K562 (cell line): ENCODE measurements around the gene FEM1B. TPM values are rescaled to one million over a fixed set of nuclear protein-coding genes. Genes with fewer than 3 reads are reported as not detected.

ENCODE experiments used
- ATAC-seq: fragments of 200-7000 bp; cut with Tn5 transposase; 3 replicates; pipeline ENCODE4 v1.9.1; 2020; ENCODE audit warnings: moderate library complexity
- BruUV-seq: library from RNA; stranded (reverse); fragments of 400-500 nt; replicated peaks from 2 replicates; lab custom pipeline; 2021; lab: Mats Ljungman, UMichigan
- CTCF ChIA-PET: fragments of 300-600 bp; formaldehyde crosslinking; extraction: SDS; loops from one replicate; lab custom pipeline; 2021; ENCODE audit warnings: low intra/inter-chr PET ratio; lab: Yijun Ruan, JAX
- POLR2A ChIA-PET: fragments of 300-600, 350-650 bp; sonication (Branson Sonifier 250); formaldehyde crosslinking; extraction: SDS; loops from one replicate; lab custom pipeline; 2021; ENCODE audit warnings: antibody characterized with exemption, inconsistent platforms; lab: Yijun Ruan, JAX
- DNase-seq, 4 experiments: peaks; one replicate each; pipeline versions ENCODE4 v3.0.0 to v3.0.0-alpha.2; 2011 to 2018; ENCODE audit warnings: low spot score in 3 of 4, mixed read lengths in 3 of 4; ENCODE audit errors: extremely low read depth in 1 of 4
- FAIRE-seq: peaks from 2 replicates; lab custom pipeline; 2011; peaks lifted over from hg19 to GRCh38; lab: Jason Lieb, UNC
- H2AFZ ChIP-seq: 2 replicates; pipeline ENCODE4 v1.6.0; 2011; ENCODE audit warnings: low read depth, low read length, control low read depth, inconsistent platforms
- H3K27ac ChIP-seq: fragments of 200-600 bp; 3 replicates; pipeline ENCODE4 v1.8.0; 2011; ENCODE audit warnings: low read depth, mild to moderate bottlenecking, control low read depth, inconsistent platforms, low read length, moderate library complexity, mixed read lengths; ENCODE audit errors: extremely low read depth
- H3K27me3 ChIP-seq, 2 experiments: fragments of 300-600 bp in 1 of 2; 2 replicates in 1 of 2; 3 replicates in 1 of 2; pipeline versions ENCODE4 v1.6.0 to v1.8.0; 2011; ENCODE audit warnings: inconsistent platforms in 2 of 2, low read length in 2 of 2, mild to moderate bottlenecking in 1 of 2, mixed read lengths in 1 of 2, moderate library complexity in 1 of 2; ENCODE audit not compliant: control insufficient read depth in 2 of 2, insufficient read depth in 2 of 2
- H3K36me3 ChIP-seq: fragments of 300-600 bp; 3 replicates; pipeline ENCODE4 v1.8.0; 2011; ENCODE audit warnings: mild to moderate bottlenecking, low read length, inconsistent platforms; ENCODE audit not compliant: control insufficient read depth, insufficient read depth
- H3K4me1 ChIP-seq, 2 experiments: fragments of 200-600 bp in 1 of 2; replicated peaks in 1 of 2; 2 replicates in 1 of 2; 3 replicates in 1 of 2; pipeline versions ENCODE4 v1.5.1 to v1.8.0; 2011; ENCODE audit warnings: inconsistent platforms in 2 of 2, low read length in 2 of 2, mild to moderate bottlenecking in 1 of 2, mixed read lengths in 1 of 2, moderate library complexity in 1 of 2; ENCODE audit not compliant: control insufficient read depth in 2 of 2, insufficient read depth in 2 of 2
- H3K4me2 ChIP-seq: 2 replicates; pipeline ENCODE4 v1.6.1; 2011; ENCODE audit warnings: low read length, control low read depth, inconsistent platforms, mixed read lengths; ENCODE audit not compliant: insufficient read depth
- H3K4me3 ChIP-seq: fragments of 200-600 bp; sonication (generic), shearing (Covaris generic); 2 replicates; pipeline ENCODE4 v1.5.1; 2016; ENCODE audit warnings: control low read depth, inconsistent platforms
- H3K79me2 ChIP-seq: fragments of 200-600 bp; 3 replicates; pipeline ENCODE4 v1.8.0; 2011; ENCODE audit warnings: low read length, inconsistent platforms; ENCODE audit not compliant: control insufficient read depth, insufficient read depth
- H3K9ac ChIP-seq, 2 experiments: 2 replicates each; pipeline versions ENCODE4 v1.6.0 to v1.6.1; 2011; ENCODE audit warnings: low read depth in 2 of 2, low read length in 2 of 2, control low read depth in 1 of 2, inconsistent platforms in 1 of 2, mild to moderate bottlenecking in 1 of 2, mixed read lengths in 1 of 2; ENCODE audit not compliant: insufficient read depth in 1 of 2
- H3K9me1 ChIP-seq: one replicate; pipeline ENCODE4 v1.6.0; 2011; ENCODE audit warnings: inconsistent platforms, mild to moderate bottlenecking, low read length, moderate library complexity; ENCODE audit not compliant: control insufficient read depth, insufficient read depth
- H3K9me3 ChIP-seq: replicated peaks from 2 replicates; pipeline ENCODE4 v1.5.1; 2011; ENCODE audit warnings: low read depth, low read length, inconsistent platforms; ENCODE audit not compliant: control insufficient read depth, insufficient read depth
- H4K20me1 ChIP-seq: replicated peaks from 2 replicates; pipeline ENCODE4 v1.6.1; 2011; ENCODE audit warnings: low read length, inconsistent platforms, mixed read lengths; ENCODE audit not compliant: control insufficient read depth, insufficient read depth
- CBX5 ChIP-seq: IDR thresholded peaks from 2 replicates; pipeline ENCODE4 v1.6.1; 2014; ENCODE audit warnings: low read depth, borderline replicate concordance
- CHCHD3 ChIP-seq: fragments of 250-450 bp; sonication (Bioruptor Pico); IDR thresholded peaks from 2 replicates; pipeline ENCODE4 v2.1.2; 2022; ENCODE audit warnings: mild to moderate bottlenecking
- HDAC6 ChIP-seq: IDR thresholded peaks from 2 replicates; pipeline ENCODE4 v1.6.1; 2012; ENCODE audit warnings: low read depth, mild to moderate bottlenecking, control low read depth, inconsistent platforms, low read length, moderate library complexity
- HNRNPH1 ChIP-seq: fragments of 200-400 bp; formaldehyde crosslinking; optimal IDR thresholded peaks from 2 replicates; pipeline ENCODE3; 2017; ENCODE audit warnings: low read depth, mild to moderate bottlenecking, low read length, moderate library complexity
- PCBP1 ChIP-seq: fragments of 200-400 bp; formaldehyde crosslinking; IDR thresholded peaks from 2 replicates; pipeline ENCODE4 v1.6.1; 2018; ENCODE audit warnings: mild to moderate bottlenecking, low read depth, low read length; ENCODE audit not compliant: poor library complexity, severe bottlenecking
- RAD51 ChIP-seq: fragments of 450-650 bp; IDR thresholded peaks from 2 replicates; pipeline ENCODE4 v1.7.1; 2016; ENCODE audit warnings: low read depth, mild to moderate bottlenecking, borderline replicate concordance
- RBM17 ChIP-seq: fragments of 200-400 bp; formaldehyde crosslinking; IDR thresholded peaks from 2 replicates; pipeline ENCODE4 v1.6.1; 2017; ENCODE audit warnings: low read depth, mild to moderate bottlenecking, low read length, borderline replicate concordance
- SMAD4 ChIP-seq: fragments of 250-450 bp; sonication (Bioruptor Pico); conservative IDR thresholded peaks from 2 replicates; pipeline ENCODE4 v1.8.0; 2021; ENCODE audit warnings: inconsistent platforms, mild to moderate bottlenecking, moderate library complexity
- ZNF444 ChIP-seq: fragments of 250-450 bp; sonication (Bioruptor Pico); IDR thresholded peaks from 2 replicates; pipeline ENCODE4 v1.4.0; 2020; ENCODE audit warnings: mild to moderate bottlenecking, moderate library complexity
- WGBS: fragments of 100-300 bp; shearing (Covaris generic); methylation state at CpG from one replicate; pipeline ENCODE4 v1.1.6; 2016; ENCODE audit warnings: low coverage, mixed read lengths; ENCODE audit not compliant: insufficient coverage; ENCODE audit errors: missing lambda C conversion rate; 5-methylcytosine and 5-hydroxymethylcytosine counted together
- in situ Hi-C: fragments of 300-500 bp; cut with MboI; formaldehyde crosslinking; loops from 4 replicates; pipeline ENCODE4 v1.15.0; 2018; ENCODE audit warnings: inconsistent platforms, mixed read lengths
- intact Hi-C: fragments of 100-400 bp; cut with micrococcal nuclease; formaldehyde crosslinking; loops from 2 replicates; pipeline ENCODE4 v1.14.2; 2022
- polyA plus RNA-seq, 8 experiments: library from polyadenylated mRNA; depleted of rRNA in 4 of 8; stranded (reverse) in 5 of 8; unstranded in 3 of 8; fragments of >200 nt; fragmentation: Nextera tagmentation in 2 of 8; fragmentation: Illumina TruSeq in 1 of 8; extraction: Ambion mirVana in 2 of 8; extraction: Trizol in 1 of 8; gene quantifications; 2 replicates each; pipeline versions ENCODE4 v1.2.1 to v1.2.3, GENCODE V29; 2011 to 2014; ENCODE audit warnings: inconsistent platforms in 1 of 8, missing spikeins in 1 of 8
- total RNA-seq, 7 experiments: library from RNA; depleted of rRNA in 6 of 7; stranded (reverse); fragments of >200 nt in 6 of 7; fragmentation: Illumina TruSeq in 2 of 7; extraction: Trizol in 2 of 7; gene quantifications; 2 replicates each; pipeline versions ENCODE4 v1.2.1 to v1.2.3, GENCODE V29; 2011 to 2021; ENCODE audit warnings: low replicate concordance in 1 of 7
- TF ChIP-seq, protein P1 (sequence below): fragments of 200-400 bp; formaldehyde crosslinking; IDR thresholded peaks from 2 replicates; pipeline ENCODE4 v1.6.1; 2017; ENCODE audit warnings: mild to moderate bottlenecking, low read depth, low read length, moderate library complexity
- TF ChIP-seq, protein P2 (sequence below): fragments of 250-450 bp; sonication (Bioruptor Pico); IDR thresholded peaks from 2 replicates; pipeline ENCODE4 v1.8.0; 2021; ENCODE audit warnings: mild to moderate bottlenecking, moderate library complexity
- TF ChIP-seq, protein P3 (sequence below): fragments of 250-450 bp; sonication (Bioruptor Pico); IDR thresholded peaks from 2 replicates; pipeline ENCODE4 v1.5.0; 2021; ENCODE audit warnings: mild to moderate bottlenecking, moderate library complexity

The FEM1B gene
- total and polyA plus RNA-seq, 9 of the 15 experiments (the other 6 are each of a cell fraction or from before 2014, with no cell fraction given) = 5.9 to 61.6 (median 20.1) TPM

DNA sequence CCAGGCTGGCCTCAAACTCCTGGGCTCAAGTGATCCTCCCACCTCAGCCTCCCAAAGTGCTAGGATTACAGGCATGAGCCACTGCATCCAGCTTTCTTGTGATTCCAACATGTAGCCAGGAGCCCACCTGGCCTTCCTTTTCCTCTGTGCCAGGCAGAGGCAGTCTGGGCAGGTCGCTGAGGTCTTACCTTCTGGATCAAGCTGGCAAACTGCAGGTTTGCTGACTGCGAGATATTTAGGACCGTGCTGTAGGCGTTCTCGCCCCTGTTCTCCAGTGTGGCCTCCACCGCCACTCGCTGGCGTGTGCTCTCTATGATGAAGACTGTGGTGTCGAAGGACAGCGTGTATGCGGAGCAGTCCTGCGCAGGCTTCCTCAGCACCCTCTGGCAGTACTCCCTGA, 42.5 kb downstream of the FEM1B start:
- no peak for TF ChIP-seq ZNF444 (CRISPR knock-in tag)
- no peak for TF ChIP-seq RBM17
- TF ChIP-seq CBX5 = no peak
- TF ChIP-seq, protein P1, sequence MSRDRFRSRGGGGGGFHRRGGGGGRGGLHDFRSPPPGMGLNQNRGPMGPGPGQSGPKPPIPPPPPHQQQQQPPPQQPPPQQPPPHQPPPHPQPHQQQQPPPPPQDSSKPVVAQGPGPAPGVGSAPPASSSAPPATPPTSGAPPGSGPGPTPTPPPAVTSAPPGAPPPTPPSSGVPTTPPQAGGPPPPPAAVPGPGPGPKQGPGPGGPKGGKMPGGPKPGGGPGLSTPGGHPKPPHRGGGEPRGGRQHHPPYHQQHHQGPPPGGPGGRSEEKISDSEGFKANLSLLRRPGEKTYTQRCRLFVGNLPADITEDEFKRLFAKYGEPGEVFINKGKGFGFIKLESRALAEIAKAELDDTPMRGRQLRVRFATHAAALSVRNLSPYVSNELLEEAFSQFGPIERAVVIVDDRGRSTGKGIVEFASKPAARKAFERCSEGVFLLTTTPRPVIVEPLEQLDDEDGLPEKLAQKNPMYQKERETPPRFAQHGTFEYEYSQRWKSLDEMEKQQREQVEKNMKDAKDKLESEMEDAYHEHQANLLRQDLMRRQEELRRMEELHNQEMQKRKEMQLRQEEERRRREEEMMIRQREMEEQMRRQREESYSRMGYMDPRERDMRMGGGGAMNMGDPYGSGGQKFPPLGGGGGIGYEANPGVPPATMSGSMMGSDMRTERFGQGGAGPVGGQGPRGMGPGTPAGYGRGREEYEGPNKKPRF = no peak
- no peak for TF ChIP-seq HNRNPH1
- no peak for TF ChIP-seq RAD51
- no peak for TF ChIP-seq PCBP1
- TF ChIP-seq, protein P2, sequence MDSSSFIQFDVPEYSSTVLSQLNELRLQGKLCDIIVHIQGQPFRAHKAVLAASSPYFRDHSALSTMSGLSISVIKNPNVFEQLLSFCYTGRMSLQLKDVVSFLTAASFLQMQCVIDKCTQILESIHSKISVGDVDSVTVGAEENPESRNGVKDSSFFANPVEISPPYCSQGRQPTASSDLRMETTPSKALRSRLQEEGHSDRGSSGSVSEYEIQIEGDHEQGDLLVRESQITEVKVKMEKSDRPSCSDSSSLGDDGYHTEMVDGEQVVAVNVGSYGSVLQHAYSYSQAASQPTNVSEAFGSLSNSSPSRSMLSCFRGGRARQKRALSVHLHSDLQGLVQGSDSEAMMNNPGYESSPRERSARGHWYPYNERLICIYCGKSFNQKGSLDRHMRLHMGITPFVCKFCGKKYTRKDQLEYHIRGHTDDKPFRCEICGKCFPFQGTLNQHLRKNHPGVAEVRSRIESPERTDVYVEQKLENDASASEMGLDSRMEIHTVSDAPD (CRISPR knock-in tag) = no peak
- no peak for TF ChIP-seq CHCHD3
- no peak for TF ChIP-seq HDAC6
- TF ChIP-seq, protein P3, sequence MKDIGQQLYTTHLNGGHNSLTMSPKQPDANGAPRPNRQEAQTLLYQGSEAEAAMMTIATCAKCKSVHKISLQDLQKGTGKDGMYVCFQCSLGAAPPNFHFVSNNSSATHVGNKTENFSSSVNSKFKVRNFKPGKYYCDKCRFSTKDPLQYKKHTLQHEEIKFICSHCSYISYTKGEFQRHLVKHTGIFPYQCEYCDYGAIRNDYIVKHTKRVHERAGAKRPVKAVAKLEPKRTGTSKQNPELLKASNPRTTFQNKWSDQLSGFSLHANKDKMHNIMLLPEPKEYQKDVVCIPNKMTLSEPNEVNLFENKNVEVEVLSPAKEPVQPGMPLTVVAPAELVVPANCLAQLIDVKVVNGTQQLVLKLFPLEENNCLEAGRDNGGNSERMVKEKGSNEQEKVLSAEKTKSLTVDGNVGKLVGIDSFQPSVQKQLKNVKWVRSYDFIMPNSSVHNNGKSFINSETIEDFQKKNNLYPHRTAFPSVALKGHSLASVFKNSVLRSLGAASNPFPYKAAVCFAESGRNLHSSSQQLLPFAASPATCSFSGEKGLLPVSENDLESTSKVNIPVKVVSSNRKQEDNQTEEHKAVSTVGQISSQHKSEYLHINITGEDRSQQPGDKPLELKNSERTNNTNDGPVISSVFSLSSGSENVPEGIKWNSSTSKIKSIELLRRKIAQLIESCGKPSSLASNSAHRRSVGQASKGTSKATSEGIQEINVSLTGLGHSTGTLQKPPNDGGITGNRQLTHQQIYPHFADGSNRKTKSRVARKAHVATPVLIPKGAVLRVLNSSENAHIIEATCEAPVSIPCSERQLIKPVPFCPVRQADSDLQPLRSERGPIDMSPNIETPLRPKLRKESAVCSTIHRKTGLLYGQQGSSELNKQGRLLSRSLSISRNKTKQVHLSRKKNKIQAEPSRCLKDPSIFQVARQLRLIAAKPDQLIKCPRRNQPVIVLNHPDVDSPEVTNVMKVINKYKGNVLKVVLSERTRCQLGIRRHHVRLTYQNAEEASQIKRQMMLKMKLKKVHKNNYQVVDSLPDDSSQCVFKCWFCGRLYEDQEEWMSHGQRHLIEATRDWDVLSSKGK = no peak
- no peak for TF ChIP-seq SMAD4 (CRISPR knock-in tag)

More for the DNA sequence above, 42.5 kb downstream of the FEM1B start:
- H2AFZ ChIP-seq = no peak overlapping the region
- 2% methylated on average over 12 of the region's 12 CpGs for WGBS
- ATAC-seq = no peak
- 0 out of 4 replicates have a peak overlapping the region, but pooled peaks of 1 of the 2 experiments have one; percentile 20 for H3K9ac ChIP-seq
- H3K4me1 ChIP-seq = peaks cover 0 to 5% of the 10 kb centered on the region in 2 experiments; a peak in 1 of 5 replicates
- BruUV-seq = no TSS peak
- no peaks in the 10 kb centered on the region for H3K9me1 ChIP-seq
- H3K27me3 ChIP-seq = peaks cover 34 to 72% of the 10 kb centered on the region in 2 experiments
- no peak for DNase-seq
- H3K4me3 ChIP-seq = no peak overlapping the region
- intact Hi-C loops (no loop called here), in situ Hi-C loops (no loop called here)
- ChIA-PET POLR2A (interaction anchor here (0.6 kb wide), 2 partner anchors 26 to 159 kb away, joined by 3 to 5 read pairs; no protein-coding TSS in a partner anchor), CTCF (no interaction called here)
- no peaks in the 10 kb centered on the region for H3K79me2 ChIP-seq
- no peak overlapping the region for H3K4me2 ChIP-seq
- no peak overlapping the region for H3K27ac ChIP-seq
- FAIRE-seq = no peak
- H3K36me3 ChIP-seq = no peaks in the 10 kb centered on the region
- H4K20me1 ChIP-seq = peaks cover 3% of the 10 kb centered on the region; the same call in 1 of the 2 replicates
- H3K9me3 ChIP-seq = no peaks in the 10 kb centered on the region
